Activated CD8-positive, alpha-beta memory T cell treated with anti-CD3 and anti-CD28 coated beads for 1 hour (primary cell): ENCODE data around the gene RPL37.
A peak's percentile ranks its signal among the peaks of the same experiment; 100 is the strongest.
"Not testable (repeated sequence)": the region's sequence is repeated elsewhere in the genome, so short reads cannot be mapped to it uniquely, and the experiment has no call there.

Source experiments
- DNase-seq, 2 donors: peaks; one replicate each; pipeline ENCODE4 v3.0.0-alpha.2; 2020; ENCODE audit warnings: low read depth in 1 of 2; ENCODE audit errors: extremely low read depth in 1 of 2

Gene RPL37

DNA sequence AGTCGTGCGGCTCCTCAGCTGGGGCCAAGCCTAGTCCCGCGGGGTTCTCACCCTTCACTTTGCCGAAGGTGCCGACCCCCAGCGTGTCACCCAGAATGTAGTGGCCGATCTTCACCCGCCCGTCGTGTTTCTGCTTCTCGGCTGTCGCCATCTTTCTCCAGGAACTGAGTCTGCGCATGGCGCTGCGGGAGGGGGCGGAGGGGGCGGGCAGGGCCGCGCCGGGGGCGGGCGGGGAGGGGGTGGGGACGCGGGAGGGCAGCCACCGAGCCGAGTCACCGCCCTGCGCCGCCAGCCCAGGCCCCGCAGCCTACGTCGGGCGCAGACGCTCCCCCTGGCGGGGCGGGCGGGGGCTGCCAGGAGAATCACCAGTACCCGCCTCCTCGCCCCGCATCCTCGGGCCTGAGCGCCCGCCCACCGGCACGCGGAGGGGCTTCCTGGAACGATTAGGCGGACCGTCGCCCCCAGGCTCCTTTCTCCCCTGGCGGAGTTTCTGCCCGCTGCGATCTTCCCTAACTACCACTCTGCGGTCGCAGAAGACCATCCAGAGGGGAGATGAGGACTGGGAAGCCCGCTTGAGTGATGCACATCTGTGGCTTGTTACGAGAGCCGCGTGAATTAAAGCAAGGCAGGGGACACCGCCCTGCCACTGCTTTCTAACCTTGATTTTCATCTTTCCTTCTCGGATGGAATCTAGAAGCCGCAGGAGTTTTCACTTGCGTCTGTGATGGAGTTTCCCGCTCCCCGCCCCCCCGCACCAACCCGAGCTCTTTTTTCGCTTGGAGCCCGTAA lies 36.8 kb downstream of the RPL37 start, which contains the start of gene PRKAA1:
Gene PRKAA1, minus strand, starts transcription at position 363 of the 789 bp plus-strand sequence. Its CDS starts 185 bp downstream, at position 178.
- peak; percentile 69 to 86 for DNase-seq

GRCh38 chr5:40797273-40798011 lies 37.6 kb downstream of the RPL37 start:
- peak; percentile 55 to 58 for DNase-seq

DNA sequence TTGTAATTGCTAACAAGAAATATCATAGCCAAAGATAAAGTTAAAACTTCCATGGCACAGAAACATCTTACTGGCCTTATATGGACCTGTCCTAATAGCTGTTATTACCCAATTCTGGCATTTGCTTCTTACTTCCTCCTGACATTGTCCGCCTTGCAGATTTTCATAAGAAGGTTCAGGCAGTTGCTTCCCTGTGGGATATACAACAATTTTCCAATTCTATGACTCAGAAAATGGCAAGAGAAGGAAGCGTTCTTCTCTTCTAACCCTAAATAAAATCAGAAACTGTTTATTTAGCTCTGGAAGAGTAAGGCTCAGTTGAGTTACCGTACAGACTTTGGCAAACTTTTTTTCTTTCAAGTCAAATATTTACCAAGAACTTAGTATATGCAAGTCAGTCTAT lies 38.5 kb downstream of the RPL37 start:
- DNase-seq, result no peak

GRCh38 chr5:40794877-40795276 lies 40.1 kb downstream of the RPL37 start:
- not testable (repeated sequence) for DNase-seq

GRCh38 chr5:40794340-40794739 lies 40.7 kb downstream of the RPL37 start:
- not testable (repeated sequence) for DNase-seq

DNA sequence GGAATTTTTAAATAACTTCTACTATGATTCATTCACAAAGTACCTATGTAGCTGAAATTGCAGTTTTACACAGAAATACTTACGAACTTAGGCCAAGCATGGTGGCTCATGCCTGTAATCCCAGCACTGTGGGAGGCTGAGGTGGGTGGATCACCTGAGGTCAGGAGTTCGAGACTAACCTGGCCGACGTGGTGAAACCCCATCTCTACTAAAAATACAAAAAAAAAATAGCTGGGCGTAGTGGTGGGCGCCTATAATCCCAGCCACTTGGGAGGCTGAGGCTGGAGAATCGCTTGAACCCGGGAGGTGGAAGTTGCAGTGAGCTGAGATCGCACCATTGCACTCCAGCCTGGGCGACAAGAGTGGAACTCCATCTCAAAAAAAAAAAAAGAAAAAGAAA lies 42.3 kb downstream of the RPL37 start:
- not testable (repeated sequence) for DNase-seq

DNA sequence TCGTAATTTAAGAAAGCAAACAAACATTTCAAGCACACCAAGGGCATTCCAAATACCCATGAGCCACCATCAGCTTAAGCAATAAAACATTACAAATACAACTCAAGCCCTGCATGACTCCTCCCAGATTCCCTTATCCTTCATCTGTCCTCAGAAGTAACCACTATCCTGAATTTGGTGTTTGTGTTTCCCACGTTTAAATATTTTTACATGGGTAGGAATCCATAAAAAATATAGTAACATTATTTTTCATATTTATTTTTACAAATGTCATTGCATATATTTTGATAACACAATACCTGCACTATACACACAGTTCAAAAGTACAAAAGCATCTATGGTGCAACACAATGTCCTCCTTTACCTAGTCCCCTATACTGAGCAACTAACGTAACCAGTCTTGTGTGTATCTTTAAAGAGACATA lies 43.3 kb downstream of the RPL37 start:
- no peak for DNase-seq

- no peak for DNase-seq
Measured at GRCh38 chr5:40790947-40791593, 44.0 kb downstream of the RPL37 start.

DNA sequence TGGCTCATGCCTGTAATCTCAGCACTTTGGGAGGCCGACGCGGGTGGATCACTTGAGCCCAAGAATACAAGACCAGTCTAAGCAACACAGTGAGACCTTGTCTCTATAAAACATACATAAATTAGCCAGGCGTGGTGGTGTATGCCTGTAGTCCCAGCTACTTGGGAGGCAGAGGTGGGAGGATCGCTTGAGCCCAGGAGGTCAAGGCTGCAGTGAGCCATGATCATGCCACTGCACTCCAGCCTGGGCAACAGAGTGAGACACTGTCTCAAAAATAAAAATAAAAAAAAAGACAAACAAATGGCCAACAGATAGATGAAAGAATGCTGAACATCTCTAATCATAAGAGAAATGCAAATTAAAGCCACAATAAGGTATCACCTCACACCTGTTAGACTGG lies 46.1 kb downstream of the RPL37 start:
- DNase-seq, result not testable (repeated sequence)

GRCh38 chr5:40787986-40788385 lies 47.0 kb downstream of the RPL37 start:
- no peak for DNase-seq

DNA sequence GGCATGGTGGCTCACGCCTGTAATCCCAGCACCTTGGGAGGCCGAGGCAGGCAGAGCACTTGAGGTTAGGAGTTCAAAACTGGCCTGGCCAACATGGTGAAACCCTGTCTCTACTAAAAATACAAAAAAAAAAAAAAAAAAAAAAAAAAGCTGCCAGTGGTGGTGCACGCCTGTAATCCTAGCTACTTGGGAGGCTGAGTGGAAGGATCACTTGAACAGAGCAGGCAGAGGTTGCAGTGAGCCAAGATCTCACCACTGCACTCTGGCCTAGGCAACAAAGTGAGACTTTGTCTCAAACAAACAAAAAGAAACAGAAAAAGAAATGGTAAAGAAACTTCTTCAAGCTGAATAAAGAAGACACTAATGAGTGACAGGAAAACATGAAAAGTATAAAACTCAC lies 48.4 kb downstream of the RPL37 start:
- not testable (repeated sequence) for DNase-seq

- no peak for DNase-seq
Measured at GRCh38 chr5:40784916-40785315, 50.1 kb downstream of the RPL37 start.

- no peak for DNase-seq
Measured at GRCh38 chr5:40784027-40784653, 50.9 kb downstream of the RPL37 start.

- DNase-seq, result no peak
Measured at GRCh38 chr5:40781843-40782409, 53.1 kb downstream of the RPL37 start.

- DNase-seq, result no peak
Measured at GRCh38 chr5:40780858-40781257, 54.2 kb downstream of the RPL37 start.

- no peak for DNase-seq
Measured at GRCh38 chr5:40780199-40780598, 54.8 kb downstream of the RPL37 start.

DNA sequence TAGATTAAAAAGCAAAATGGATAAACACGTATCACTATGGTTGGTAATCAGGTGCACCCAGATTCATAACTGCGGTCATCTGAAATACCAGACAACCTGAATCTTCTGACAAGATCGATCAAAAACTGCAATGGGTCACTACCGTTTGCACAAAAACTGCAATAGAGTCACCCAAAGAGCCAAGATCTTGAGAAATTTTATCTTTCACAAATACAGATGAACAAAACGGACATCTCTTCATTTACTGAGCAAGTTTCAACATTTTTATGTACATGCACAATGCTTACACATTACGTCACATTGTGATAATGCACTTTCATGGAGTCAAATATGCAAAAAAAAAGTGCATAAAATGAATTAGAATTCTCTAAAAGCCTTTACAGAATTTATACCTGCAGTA lies 55.5 kb downstream of the RPL37 start:
- DNase-seq, result no peak

GRCh38 chr5:40778133-40778532 lies 56.9 kb downstream of the RPL37 start:
- no peak for DNase-seq

- DNase-seq, result no peak
Measured at GRCh38 chr5:40776658-40776977, 58.4 kb downstream of the RPL37 start.

- no peak for DNase-seq
Measured at GRCh38 chr5:40775846-40776657, 59.0 kb downstream of the RPL37 start.
